Left renal cortex interstitium (tissue), 4 donors: Measurements from ENCODE around the gene UROC1. TPM values are rescaled to one million over a fixed set of nuclear protein-coding genes. Genes with fewer than 3 reads are reported as not detected.
A peak's percentile ranks its signal among the peaks of the same experiment; 100 is the strongest.
"Not testable (repeated sequence)": the region's sequence is repeated elsewhere in the genome, so short reads cannot be mapped to it uniquely, and the experiment has no call there.

ENCODE experiments used
- DNase-seq, 4 donors: peaks; one replicate each; pipeline ENCODE4 v3.0.0-alpha.2; 2013; ENCODE audit warnings: low read depth in 4 of 4, low spot score in 2 of 4, missing footprints in 1 of 4
- polyA plus RNA-seq, 4 donors: library from polyadenylated mRNA; unstranded; fragments of 120-200 nt; gene quantifications; one replicate each; pipeline ENCODE4 v1.2.1, GENCODE V29; 2013; ENCODE audit not compliant: insufficient read length in 4 of 4

Gene UROC1
- polyA plus RNA-seq, 4 donors = 0.13 to 0.27 (median 0.15) TPM

DNA sequence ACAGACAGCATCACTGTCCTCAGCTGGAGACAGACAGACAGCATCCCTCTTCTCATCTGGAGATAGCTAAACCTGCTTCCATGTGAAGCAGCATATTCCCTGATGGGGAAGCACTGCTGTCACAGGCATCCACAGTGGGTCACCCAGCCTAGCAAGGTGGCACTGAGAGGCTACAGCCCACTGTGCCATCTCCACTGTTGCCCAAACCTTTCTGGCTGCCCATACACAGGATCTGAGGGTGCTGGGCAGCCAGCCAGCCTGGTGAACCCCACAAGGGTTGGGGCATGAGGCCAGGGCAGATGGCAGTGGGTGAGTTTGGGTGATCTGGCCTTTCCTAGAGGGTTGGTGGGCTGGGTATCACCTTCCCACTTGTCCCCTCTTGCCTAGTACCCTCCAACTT, 18.1 kb upstream of the UROC1 start:
- DNase-seq = no peak

DNA sequence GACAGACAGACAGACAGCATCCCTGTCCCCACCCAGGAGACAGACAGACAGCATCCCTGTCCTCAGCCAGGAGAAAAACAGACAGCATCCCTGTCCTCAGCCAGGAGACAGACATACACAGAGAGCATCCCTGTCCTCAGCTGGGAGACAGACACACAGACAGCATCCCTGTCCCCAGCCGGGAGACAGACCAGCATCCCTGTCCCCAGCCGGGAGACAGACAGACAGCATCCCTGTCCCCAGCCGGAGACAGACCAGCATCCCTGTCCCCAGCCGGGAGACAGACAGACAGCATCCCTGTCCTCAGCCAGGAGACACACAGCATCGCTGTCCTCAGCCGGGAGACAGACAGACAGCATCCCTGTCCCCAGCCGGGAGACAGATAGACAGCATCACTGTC, 17.1 kb upstream of the UROC1 start:
- not testable (repeated sequence) for DNase-seq

DNA sequence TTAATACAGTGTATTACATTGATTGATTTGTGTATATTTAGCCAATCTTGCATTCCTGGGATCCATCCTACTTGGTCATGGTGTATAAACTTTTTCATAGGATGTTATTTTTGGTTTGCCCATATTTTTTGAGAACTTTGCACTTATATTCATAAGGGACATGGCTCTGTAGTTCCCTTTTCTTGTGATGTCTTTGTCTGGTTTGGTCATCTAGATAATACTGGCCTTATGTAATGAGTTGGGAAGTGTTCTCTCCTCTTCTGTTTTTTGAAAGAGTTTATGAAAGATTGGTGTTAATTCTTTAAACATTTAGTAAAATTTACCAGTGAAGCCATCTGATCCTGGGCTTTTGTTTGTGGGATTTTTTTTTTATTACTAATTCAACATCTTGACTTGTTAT, 15.9 kb upstream of the UROC1 start:
- DNase-seq = no peak

DNA sequence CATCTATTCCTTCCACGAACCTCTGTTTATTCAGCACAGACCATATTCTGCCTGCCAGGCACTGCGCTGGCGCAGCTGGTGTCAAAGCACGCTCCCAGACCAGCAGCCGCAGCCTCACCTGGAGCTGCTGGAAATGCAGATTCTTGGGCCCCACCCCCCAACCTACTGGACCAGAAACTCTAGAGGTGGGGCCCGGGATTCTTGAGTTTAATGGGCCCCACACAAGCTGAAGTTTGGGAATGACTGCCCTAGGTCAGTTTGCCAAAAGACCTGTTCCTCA, 13.4 kb upstream of the UROC1 start:
- no peak for DNase-seq

DNA sequence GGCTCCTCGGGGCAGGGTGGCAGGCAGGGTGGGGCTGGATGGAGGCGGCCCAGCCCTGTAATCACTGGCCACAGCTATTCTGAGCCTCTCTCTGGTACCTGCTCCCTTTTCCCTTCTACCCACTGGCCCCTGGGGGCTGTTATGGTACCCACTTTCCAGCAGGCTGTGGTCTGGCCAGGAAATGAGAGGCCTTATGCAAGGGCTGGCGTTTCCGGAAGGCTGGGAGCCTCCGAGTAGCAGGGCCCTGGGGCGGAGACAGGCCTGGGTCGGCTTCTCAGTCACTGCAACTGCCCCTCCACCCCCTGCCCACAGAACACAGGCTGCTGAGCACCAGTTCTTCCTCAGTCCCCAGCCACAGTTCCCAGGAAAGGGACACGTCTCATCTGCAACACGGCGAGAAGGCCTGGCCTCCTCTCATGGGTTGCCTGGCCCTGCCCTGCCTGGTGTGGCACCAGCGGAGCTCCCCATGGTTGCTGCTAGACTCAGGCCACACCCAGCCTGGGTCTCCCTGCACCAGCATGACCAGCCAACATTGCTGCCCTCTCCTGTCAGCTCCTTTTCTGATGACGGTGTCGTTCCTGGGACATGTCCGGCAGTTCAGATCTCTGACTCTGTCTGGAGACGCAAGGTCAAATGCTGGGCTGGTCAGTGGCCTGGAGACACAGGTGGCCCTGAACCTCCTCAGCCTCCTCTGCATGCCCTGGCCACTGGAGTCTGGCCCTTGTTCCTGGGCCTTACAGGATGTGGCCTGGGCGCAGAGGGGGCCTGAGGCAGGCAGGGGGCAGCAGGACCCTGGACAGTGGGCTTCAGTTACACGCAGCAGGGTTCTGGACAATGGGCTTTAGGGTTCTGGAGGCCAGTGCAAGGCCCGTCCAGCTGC, 12.8 kb upstream of the UROC1 start:
- no peak for DNase-seq

DNA sequence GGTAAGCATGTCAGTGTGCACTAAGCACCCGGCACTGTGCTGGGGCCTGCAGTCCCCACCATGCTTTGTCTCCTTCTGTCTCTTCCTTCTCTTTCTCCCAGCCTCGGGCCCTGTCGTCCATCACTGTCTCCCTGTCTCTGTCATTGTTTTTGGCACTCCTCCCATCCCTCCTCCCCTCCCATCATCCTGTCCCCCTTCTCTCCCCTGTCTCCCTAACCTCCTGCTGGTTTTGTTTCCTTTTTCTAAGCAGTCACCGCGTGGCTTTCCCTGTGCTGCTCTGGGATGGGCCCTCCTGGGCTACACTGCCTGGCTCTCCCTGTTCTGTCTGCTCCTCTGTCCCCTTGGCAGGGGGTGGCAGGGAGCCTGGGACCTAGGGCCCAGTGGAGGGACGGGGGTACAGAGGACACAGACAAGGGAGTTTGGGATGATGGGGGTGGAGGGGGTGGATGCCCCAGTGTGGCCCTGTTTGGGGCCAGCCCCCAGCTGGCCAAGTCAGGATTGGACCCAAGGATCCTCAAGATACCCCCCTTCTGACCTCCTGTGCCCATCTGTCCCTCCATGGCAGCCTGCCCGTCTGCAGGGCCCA, 12.1 kb upstream of the UROC1 start:
- DNase-seq = no peak

DNA sequence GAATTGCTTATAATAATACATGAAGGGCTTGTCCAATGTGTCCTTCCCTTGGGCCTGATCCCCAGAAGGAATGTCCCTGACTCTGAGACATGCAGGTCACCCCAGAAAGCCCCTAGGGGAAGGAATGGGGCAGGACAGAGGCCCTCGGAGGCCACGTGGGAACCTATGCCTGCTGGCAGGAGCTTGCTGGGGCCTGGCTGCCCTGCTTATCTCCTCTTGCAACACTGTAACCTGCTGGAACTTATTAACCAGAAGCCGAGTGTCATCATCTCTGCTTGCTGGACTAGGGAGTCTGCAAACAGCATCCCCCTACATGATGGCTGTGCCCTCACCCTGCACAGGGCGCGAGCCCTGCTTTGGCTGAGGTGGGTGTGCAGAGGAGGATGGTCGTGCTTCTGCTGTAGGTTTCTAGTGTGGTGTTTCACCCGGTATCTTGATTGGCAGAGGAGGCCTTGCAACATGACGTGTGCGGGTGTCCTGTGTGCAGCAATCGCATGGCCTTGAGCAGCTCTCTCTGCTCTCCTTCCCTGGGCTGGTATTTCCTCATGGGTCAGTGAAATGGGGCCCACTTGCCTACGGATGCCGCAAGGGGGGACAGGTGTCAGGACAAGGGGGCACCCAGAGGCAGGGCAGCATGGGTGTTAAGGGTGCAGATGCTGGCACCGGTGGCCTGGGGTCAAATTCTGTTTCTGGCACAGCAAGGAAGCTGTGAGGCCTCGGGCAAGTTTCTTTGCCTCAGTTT, 11.4 kb upstream of the UROC1 start:
- no peak for DNase-seq

DNA sequence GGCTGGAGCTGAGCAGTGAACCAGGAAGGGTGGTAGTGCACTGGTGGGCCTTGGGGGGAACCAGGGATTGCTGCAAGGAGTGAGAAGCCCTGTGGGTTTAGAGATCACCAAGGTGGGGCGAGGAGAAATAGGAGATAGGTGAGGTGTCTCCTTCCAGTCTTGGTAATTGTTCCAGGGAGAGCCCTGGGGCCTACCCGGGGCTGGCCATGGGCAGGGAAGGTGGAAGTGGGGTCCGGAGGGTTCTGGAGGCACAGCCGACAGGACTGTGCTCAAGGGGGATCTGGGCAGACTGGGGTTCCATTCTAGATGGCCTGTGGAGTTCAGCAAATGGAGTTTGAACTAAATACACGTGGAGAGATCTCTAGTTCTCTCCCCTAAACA, 10.8 kb upstream of the UROC1 start:
- no peak for DNase-seq

DNA sequence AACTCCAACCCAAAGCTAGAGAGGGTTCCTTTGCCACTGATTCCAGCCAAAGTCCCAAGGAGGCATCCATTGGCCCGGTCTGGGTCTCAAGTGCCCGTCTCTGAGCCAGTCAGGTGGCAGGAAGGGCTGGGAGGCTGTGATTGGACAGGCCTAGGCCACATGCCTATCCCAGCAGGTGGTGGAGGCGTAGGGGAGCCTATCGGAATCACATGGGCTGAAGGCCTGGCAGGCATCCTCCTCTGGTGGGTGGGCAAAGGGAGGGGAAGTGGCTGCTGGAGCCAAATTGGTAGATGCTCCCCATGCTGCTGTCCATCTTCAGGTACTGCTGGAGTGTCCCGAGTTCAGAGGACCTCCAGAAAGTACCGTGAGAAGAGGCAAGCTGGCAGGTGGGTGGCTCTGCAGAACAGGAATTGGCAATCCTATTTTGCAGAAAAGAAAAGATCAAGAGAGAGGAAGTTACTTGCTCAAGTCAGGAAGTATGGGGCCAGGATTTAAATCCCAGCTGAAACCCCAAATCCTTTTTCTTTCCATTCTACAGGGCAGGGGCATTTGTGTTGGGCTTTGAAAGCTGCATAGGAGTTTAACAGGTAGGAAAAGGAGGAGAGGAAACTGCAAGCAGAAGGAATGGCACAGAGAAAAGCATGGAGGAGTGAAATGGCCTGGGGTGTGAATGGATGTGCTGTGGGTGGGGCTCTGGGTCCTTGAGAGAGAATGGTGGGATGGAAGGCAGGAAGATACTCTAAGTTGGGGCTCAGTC, 10.1 kb upstream of the UROC1 start:
- no peak for DNase-seq

DNA sequence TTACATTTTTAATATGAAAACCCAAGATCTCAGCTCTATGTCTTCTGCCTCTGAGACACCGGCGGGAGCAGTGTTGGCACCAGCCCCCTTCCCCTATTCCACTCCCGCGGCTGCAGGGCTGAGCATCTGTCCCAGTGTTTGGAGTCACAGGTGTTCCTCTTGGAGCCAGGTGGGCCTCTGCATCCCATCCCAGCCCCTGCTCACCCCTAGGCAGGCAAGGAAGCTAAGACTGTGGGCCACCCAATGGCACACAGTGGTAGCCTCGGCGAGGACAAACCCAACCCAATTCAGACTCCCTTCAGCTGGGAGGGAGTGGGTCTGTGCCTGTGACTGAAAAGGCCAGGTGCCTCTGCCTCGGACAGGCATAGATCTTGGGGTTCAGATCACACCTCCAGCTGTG, 9.4 kb upstream of the UROC1 start:
- DNase-seq = no peak

DNA sequence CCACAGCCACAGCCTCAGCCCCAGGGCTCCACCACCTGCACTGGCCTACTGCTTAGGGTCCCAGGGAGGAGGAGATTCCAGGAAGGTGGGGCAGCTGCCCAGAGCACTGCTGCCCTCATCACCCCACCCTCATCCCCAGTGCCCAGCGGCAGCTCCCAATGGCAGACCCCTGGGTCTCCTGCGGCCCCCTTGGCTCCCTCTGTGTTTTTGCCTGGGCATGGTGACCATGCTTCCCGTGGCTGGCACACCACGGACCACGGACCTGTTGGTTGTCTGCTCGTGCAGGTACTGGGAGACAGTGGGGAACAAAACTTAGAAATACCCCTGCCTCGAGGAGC, 9.1 kb upstream of the UROC1 start:
- no peak for DNase-seq

DNA sequence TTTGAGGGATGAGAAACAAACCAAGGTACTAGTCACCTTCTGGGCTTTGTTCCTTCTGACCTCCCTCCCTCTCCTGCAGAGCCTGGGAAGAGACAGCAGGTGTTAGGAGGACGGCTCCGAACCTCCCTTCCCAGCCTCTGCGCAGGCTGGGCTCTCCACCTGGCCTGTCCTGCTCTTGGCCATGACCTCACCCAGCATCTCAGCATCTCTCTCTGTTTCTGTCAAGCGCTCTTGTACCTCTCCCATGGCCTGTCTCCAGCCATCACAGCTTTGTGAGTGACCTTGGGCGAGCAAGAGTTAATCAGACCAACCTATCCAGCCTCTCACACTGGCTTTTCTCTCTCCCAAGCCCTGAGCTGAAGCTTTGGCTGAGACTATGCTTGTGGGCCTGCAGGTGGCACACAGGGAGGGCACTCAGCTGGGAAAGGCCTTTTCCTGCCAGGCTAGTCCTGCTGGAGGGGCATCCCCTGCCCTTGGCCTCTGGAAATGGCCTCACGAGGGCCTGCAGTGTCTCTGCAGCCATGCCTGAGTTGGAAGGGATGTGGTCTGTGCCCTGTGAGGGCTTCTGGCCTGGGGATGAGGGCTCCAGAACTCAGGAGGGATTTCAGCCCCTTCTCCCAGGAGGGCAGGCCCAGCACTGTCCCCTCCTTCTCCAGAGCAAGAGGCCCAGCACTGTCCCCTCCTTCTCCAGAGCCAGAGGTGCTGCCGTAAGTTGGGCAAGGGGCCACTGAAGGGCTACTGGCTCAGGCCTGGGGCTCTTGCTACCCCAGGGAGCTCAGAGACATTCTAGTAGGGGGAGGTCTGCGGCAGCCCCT, 8.5 kb upstream of the UROC1 start:
- DNase-seq = no peak

DNA sequence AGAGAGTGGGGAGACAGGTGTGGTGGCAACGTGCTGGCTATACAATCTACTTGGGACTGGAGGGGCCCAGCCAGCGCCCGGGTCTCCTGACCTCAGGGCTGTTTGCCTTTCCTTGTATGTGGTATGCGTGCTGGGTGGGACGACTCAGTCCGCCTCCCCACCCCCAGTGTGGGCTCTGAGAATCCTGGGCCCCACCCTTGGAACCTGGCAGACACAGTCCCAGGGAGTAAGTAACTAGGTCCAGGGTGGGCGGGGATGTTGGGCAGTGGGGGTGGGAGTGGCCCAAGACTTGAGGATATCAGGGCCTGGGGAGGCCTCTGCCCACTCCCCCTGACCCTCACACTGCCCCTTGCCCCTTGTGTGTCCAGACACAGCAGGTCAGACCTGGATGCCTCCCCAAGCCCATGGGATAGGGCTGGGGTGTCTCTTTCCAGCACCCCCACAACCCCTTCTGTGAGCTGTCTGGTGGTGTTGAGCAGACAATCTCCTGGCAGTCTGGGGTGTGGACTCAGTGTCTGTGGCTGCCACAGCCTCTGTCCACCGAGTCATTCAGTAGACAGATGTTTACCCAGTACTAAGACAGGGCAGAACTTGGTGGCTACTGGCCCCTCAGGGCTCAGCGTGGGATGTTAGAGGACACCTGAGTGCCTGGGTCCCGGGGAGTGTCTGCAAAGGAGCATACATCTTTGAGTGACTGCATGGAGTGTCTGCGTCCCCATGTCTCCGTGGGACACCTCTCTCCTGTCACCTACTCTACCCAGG, 7.7 kb upstream of the UROC1 start:
- no peak for DNase-seq

DNA sequence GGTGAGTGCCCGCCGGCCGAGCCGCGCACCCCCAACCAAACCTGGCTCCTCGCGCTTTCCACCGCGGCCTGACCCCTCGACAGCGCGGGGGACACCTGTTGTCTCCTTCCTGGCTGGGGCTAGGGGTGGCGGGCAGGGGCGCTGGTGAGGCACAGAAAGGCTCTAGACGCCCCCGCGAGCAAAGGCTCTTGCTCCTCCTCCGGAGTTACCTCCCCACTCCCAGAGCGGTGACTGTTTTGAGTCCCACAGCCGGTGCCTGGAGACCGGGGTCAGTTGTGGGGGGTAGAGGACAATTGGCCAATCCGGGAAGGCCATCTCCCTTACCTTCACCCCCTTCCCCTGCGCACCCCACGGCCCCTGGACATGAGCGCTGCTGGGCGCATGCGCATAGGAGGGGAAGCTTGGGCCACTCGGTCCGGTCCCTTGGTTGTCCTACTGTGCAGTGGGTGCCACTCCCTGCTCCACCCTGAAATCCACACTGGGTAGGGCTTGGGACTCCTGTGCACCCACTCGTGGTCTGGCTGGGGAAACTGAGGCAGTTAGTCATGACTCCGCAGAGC, 6.9 kb upstream of the UROC1 start:
- no peak for DNase-seq

DNA sequence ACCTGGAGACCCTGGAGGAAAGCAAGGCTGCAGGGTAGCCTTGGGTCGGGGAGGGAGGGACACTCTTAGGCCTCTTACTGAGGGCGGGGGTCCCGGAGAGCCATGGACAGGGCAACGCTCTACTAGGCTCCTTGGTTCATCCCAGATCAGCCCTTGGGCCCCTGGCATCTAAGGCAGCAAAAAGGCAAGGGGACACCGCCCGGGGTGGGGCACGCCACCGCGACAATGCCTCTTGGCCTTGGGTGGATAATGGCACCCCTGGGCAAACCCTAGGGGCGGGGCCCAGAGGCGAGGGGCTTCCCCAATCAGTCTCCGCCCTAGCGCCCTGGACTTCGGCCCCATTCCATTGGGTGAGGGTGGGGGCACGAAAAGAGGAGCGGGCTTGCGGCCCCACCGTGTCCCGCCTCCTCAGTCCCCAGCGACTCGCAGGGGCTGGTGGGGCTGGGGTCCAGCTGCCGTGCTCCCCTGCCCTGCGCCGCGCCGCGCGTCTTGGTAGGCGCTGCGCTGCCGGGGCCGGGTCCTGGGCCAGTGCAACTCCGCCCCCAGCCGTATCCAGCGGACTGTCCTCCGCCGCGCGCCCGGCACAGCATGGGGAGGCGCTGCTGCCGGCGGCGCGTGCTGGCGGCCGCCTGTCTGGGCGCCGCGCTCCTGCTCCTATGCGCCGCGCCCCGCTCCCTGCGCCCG, 6.3 kb upstream of the UROC1 start, which contains the start of gene CHST13:
TSS of gene CHST13 (plus strand) at position 411 of the 684 bp plus-strand sequence. CDS start at position 589, 178 bp downstream.
- DNase-seq = no peak

DNA sequence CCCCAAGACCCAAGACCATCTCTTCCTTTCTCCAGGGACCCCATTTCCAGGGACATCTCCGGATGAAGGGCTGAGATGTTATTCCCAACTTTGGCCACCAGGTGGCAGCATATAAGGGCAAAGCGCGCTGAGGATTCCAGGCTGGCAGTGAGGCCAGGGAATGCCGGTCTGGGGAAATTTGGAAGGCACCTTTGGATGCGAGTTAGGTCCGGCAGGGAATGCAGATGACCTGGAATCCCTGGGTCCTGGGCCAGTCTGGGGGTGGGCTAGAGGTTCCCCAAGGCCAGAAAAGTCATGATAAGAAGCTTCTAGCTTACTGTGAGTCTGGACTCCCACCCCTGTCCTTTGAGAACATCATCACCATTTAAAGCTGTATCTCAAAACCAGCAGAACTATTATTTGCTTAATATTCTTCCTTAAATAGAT, 4.8 kb upstream of the UROC1 start:
- peak in 1 of 4 donors; percentile 48 for DNase-seq

DNA sequence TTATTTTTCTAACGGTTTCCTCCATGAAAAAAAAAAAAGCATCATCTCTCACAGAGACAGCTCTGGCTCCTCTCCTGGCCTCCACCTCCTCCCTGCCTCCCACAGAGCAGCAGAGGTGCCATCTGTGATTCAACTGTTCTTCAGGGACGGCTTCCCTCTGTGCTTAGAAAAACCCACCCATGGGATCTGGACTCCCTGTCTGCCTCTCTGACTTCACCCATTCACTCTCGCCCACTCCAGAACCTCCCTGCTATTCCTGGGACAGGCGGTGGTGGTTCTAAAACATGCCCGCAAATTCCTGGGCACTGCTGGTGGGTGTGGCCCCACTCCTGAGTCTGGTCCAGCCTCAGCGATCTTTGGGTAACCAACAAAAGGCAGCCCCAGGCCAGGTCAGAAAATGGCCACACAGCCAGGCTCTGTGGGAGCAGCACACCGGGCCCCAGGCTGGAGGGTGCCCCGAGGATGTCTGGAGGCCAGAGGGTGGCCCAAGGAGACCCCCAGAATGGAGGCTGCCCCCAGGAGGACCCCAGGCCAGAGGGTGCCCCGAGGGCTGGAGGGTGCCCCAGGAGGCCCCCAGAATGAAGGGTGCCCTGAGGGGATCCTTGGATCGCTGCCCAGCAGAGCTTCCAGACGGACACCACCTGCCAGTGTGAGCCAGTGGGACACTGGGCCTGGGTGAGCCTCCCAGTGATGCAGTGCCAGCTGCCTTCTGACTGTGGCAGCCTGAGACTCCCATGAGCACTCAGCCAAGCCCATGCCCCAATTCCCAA, 3.7 kb upstream of the UROC1 start:
- no peak for DNase-seq
